ENCODE data around the gene IMPA2. TPM values are rescaled to one million over a fixed set of nuclear protein-coding genes. Genes with fewer than 3 reads are reported as not detected.
"Not testable (repeated sequence)": the region's sequence is repeated elsewhere in the genome, so short reads cannot be mapped to it uniquely, and the experiment has no call there.

The IMPA2 gene
- total and polyA plus RNA-seq, 8 donors, result 93.5 to 286 (median 156) TPM

DNA sequence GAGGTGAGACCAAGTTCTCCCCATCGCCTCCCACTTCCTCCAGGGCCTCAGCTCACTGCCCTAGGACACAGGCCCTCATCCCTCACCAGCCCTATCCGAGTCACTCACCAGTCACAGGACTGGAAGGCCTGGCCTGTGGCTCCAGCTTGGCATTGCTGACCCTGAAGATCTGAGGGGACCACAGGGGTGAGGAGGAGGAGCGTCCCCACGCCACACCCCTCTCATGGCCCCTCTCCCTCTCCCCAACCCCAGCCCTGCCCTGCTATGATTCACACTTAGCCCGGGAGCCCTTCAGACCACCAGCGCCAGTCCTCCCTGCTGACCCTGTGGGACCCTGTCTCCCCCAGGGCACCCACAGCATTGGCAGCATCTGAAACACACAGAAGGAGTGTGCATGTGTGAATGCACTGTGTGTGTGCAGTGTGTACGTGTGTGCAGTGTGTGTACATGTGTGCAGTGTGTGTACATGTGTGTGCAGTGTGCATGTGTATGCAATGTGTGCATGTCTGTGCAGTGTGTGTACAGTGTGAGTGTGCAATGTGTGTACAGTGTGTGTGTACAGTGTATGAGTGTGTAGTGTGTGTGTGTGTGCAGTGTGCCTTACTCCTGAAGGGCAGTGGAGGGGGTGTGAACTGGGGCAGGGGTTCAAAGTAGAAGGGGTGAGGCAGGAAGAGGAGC is 82.9 kb downstream of the IMPA2 start:
- H3K36me3 ChIP-seq, result no peaks in the 10 kb centered on the region
- no peaks in the 10 kb centered on the region for H3K4me1 ChIP-seq
- H3K27me3 ChIP-seq, result no peaks in the 10 kb centered on the region
- no peaks in the 10 kb centered on the region for H3K9me3 ChIP-seq
- TF ChIP-seq, protein P1, sequence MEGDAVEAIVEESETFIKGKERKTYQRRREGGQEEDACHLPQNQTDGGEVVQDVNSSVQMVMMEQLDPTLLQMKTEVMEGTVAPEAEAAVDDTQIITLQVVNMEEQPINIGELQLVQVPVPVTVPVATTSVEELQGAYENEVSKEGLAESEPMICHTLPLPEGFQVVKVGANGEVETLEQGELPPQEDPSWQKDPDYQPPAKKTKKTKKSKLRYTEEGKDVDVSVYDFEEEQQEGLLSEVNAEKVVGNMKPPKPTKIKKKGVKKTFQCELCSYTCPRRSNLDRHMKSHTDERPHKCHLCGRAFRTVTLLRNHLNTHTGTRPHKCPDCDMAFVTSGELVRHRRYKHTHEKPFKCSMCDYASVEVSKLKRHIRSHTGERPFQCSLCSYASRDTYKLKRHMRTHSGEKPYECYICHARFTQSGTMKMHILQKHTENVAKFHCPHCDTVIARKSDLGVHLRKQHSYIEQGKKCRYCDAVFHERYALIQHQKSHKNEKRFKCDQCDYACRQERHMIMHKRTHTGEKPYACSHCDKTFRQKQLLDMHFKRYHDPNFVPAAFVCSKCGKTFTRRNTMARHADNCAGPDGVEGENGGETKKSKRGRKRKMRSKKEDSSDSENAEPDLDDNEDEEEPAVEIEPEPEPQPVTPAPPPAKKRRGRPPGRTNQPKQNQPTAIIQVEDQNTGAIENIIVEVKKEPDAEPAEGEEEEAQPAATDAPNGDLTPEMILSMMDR (IDR thresholded peaks at IDR 0.05), result no peak
- ATAC-seq, result no peak
- WGBS, 2 donors, result 83 to 89% methylated on average over 7 of the region's 7 CpGs
- no peak overlapping the region for H3K4me3 ChIP-seq
- FAIRE-seq, result no peak
- DNase-seq, result no peak
- intact Hi-C loops (cut with DNase I), result no loop called here
- H3K27ac ChIP-seq, result no peak overlapping the region

- ATAC-seq (no peak), FAIRE-seq (no peak), DNase-seq (no peak)
- H3K27me3 ChIP-seq, result no peaks in the 10 kb centered on the region
- no peaks in the 10 kb centered on the region for H3K9me3 ChIP-seq
- TF ChIP-seq, protein P1 (IDR thresholded peaks at IDR 0.05), result no peak
- H3K4me1 ChIP-seq, result no peaks in the 10 kb centered on the region
- no peak overlapping the region for H3K4me3 ChIP-seq
- no peak overlapping the region for H3K27ac ChIP-seq
- H3K36me3 ChIP-seq, result no peaks in the 10 kb centered on the region
- 63 to 74% methylated on average over 5 of the region's 5 CpGs for WGBS, 2 donors
- intact Hi-C loops (cut with DNase I), result no loop called here
Measured at GRCh38 chr18:12065397-12065796, 84.1 kb downstream of the IMPA2 start.

- no peaks in the 10 kb centered on the region for H3K27me3 ChIP-seq
- H3K36me3 ChIP-seq, result no peaks in the 10 kb centered on the region
- intact Hi-C loops (cut with DNase I), result no loop called here
- no peak overlapping the region for H3K4me3 ChIP-seq
- no peak overlapping the region for H3K27ac ChIP-seq
- FAIRE-seq (no peak), ATAC-seq (no peak), DNase-seq (peak in 1 of 6 donors; percentile 62)
- no peaks in the 10 kb centered on the region for H3K4me1 ChIP-seq
- H3K9me3 ChIP-seq, result no peaks in the 10 kb centered on the region
- TF ChIP-seq, protein P1 (IDR thresholded peaks at IDR 0.05), result no peak
- 97% methylated on average over 40 to 47 of the region's 47 CpGs for WGBS, 2 donors
Measured at GRCh38 chr18:12066910-12067511, 85.7 kb downstream of the IMPA2 start.

- H3K36me3 ChIP-seq, result no peaks in the 10 kb centered on the region
- peak in 1 of 6 donors; percentile 67 for DNase-seq
- no peaks in the 10 kb centered on the region for H3K27me3 ChIP-seq
- intact Hi-C loops (cut with DNase I), result no loop called here
- no peaks in the 10 kb centered on the region for H3K4me1 ChIP-seq
- H3K27ac ChIP-seq, result no peak overlapping the region
- TF ChIP-seq, protein P1 (IDR thresholded peaks at IDR 0.05), result no peak
- no peaks in the 10 kb centered on the region for H3K9me3 ChIP-seq
- 95 to 98% methylated on average over 23 to 26 of the region's 26 CpGs for WGBS, 2 donors
- no peak for ATAC-seq
- no peak overlapping the region for H3K4me3 ChIP-seq
- FAIRE-seq, result no peak
Measured at GRCh38 chr18:12067671-12068070, 86.4 kb downstream of the IMPA2 start.

DNA sequence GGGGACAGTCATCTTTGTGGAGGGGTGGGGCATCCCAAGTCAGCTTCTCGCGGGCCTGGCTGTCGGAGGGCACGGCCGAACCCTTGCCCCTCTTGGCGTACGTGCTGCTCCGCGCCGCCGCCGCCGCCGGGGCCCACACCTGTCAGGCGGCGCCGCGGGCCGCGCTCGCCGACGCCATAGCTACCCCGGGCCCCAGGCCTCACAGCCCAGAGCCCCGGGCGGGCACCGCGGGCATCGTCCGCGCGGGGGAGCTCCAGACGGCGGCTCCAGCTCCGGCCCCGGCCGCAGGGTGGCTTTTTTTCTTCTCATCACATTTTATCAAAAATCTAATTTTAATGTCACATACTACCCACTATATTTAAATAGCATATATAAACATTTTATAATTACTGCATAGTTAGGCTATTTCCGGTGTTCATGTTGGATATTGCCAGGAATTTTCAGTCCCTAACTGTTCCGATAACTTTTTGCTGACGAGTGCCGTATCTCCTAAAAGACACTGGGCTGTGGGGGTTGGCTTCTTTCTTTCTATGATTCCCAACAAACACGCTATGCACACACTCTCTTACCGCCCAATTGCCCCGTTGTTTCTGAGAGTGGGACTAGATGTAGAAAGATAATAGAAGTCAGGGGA is 87.1 kb downstream of the IMPA2 start:
- peak in 2 of 6 donors; percentile 48 to 74 for DNase-seq
- H3K27ac ChIP-seq; H3K4me1 ChIP-seq; FAIRE-seq; intact Hi-C loops (cut with DNase I); H3K9me3 ChIP-seq; H3K36me3 ChIP-seq; H3K27me3 ChIP-seq; H3K4me3 ChIP-seq: not testable (repeated sequence)
- WGBS, 2 donors, result 66 to 74% methylated on average over 44 of the region's 44 CpGs
- ATAC-seq, result peak in 3 of 4 donors; percentile 41 to 79 (median 79)
